SK-N-DZ (cell line): ENCODE measurements around the gene VCX2. TPM values are rescaled to one million over a fixed set of nuclear protein-coding genes. Genes with fewer than 3 reads are reported as not detected.
"Not testable (repeated sequence)": the region's sequence is repeated elsewhere in the genome, so short reads cannot be mapped to it uniquely, and the experiment has no call there.

Source experiments
- DNase-seq: peaks from one replicate; pipeline ENCODE4 v3.0.0-alpha.2; 2015; ENCODE audit warnings: low spot score
- polyA plus RNA-seq, 2 experiments: library from polyadenylated mRNA; depleted of rRNA; stranded (reverse); fragments of >200 nt; gene quantifications; 2 replicates each; pipeline ENCODE4 v1.2.3, GENCODE V29; 2014

VCX2 gene
- not detected in 2 replicates for polyA plus RNA-seq (2014; cell fraction: cytosol; rRNA removed)
- polyA plus RNA-seq (2014; cell fraction: nucleus; rRNA removed): not detected in 2 replicates

DNA sequence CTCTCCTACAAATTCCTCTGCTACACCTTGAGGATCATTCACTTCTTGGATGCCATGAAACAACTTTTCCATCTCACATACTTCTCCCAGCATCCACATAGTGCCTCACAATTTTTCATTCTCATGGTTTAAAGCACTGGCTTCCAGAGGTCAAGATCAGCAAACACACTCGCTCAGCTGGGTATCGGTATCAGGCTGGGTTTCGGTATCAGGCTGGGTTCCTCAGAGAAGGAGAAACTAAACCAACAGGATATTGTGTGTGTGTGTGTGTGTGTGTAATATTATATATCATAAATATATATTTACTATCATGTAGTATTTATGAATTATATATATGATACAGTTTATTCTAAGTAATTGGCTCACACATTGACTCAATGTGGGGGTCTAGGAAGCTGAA lies at the start of gene VCX2:
Gene VCX2 (minus strand): TSS at position 99 of the 400 bp plus-strand sequence. CDS start 624 bp downstream, outside the sequence.
- not testable (repeated sequence) for DNase-seq

DNA sequence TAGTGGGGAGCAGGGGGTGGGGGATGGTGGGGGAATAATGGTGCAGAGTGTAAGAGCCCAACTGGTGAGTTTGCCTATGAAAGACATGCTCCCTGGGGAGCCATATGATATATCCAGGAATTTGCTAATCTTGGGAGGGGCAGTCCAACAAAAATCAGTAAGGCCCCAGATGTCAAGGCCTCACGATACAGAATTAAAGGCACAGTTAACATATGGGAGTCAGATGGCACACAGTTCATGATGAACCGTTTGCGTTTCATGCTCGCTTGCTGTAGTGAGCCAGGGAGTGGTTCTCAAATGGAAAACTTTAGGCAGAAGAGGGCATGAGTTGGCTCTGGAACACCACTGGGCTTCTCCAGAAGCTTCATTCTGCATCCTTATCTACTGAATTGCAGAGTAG lies 33.9 kb upstream of the VCX2 start:
- no peak for DNase-seq

DNA sequence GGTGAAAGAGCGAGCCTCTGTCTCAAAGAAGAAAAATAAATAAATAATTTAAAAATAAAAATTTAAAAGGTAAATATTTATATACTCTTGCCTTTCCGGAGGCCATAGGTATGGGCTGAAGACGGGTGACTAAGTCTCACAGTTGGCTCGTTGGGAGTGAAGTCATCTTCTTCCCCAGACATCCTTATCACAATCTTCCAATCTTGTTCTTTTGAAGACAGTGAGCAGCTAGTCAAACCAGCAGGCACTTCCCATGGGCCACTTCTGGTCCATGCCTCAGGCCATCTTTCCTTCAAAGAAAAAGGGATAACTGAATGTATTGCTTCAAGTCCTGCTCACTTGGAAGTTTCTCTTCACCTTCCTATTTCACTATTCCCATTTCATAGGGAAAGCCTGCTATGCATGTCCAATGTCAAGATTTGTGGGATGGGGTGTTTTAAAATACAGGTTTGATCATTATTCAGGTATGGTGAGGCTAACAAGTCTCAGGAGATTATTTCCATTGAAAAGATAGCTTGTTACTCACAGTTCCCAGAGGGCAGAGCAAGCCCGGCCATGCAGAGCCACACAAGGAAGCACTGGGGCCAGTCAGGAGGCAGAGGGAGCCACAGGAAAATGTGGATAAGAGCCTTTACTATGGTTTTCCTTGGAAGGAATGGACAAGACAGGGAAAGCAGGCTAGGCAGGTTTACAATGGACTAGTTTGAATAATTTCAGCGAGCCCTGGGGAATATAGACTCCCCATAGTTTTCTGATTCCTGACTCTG lies 33.3 kb upstream of the VCX2 start:
- no peak for DNase-seq

DNA sequence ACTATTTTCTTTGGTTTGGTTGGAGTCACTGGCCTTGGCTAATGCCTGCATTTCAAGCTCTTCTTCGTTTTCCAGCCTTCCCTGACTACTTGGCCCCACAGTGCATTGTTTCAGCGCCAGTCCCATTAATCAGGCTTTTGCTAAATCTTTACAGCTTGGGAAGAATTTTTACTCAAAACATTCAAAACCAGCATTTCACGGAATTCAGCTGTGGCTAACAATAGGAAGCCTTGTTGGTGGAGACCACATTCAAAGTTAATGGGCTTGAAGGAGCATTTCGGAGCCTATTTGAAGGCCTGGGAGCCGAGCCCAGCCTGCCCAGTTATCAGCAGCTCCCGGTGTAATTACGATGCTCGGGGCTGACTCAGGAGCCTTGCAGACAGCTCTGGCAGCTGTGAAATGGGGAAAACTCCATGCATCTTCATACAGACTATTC lies 30.8 kb upstream of the VCX2 start:
- DNase-seq: no peak

DNA sequence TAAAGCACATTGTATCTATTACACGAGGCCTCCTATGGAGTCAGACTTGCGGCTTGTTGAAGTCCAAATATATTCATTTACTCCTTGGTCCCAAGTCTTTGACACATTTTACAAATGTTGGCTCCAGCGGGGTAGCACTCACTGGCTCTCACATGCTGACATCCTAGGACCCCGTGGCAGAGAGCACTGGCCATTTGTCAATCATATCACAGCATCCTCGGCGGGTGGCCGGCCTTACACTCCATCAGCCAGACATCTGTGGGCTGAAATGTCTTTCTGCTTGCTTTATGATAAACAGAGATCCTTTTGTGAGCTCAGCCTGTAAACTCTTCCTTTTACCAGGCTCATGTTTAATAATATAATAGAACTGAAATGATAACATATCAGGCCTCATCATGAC lies 25.7 kb upstream of the VCX2 start:
- peak; percentile 1 for DNase-seq

DNA sequence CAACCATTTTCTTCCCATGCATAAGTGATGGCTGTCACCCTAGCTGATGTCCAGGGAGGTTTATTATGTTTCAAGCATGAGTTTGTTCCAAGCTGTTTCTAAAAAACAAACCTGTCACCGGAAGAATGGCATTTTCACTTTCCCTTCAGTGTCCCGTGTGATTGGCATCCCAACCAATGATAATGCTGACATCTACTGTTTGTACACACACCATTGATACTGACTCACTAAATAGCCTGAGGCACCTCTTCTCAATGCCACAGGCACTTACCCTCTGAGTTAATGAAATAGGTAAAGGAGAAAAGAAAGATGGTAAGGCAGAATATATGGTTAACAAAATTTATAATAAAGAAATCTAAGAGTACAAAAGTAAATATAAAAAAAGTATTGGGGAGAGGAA lies 23.1 kb upstream of the VCX2 start:
- DNase-seq: no peak

DNA sequence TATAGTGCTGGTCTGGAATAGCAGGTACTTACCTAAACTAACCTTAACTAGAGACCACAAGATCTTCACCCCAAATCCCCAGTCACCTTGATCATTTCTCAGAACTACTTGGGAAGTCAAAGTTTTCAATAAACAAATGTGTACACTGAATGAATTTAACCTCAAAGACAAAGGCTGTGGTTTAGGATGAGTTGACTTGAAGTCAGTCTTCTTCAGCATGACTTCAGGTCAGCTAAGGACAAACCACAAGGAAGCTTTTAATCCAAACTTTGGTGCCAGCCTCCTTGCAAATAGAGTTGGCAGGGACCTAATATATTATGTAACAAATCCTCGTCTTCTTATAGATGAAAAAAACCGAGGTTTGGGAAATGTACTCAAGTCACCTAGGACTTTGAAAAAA lies 21.2 kb upstream of the VCX2 start:
- no peak for DNase-seq

DNA sequence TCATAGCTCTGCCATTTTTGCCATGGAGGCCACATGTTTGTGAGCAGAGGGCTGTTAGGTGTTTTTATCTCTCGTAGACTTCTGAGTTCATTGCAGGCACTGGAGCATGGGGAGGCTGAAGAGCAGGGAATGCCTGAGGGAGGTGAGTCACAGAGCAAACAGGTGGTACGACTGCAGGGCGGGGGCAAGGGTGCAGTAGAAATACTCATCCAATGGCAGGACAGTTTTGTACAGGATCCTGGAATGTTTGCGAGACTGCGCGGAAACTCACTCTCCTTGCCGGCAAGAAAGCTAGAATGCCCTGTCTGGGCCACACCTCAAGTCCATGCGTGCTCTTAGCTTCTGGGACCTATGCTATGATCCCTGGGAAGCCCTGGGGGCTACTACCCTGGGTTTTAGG lies 20.0 kb upstream of the VCX2 start:
- DNase-seq: no peak

DNA sequence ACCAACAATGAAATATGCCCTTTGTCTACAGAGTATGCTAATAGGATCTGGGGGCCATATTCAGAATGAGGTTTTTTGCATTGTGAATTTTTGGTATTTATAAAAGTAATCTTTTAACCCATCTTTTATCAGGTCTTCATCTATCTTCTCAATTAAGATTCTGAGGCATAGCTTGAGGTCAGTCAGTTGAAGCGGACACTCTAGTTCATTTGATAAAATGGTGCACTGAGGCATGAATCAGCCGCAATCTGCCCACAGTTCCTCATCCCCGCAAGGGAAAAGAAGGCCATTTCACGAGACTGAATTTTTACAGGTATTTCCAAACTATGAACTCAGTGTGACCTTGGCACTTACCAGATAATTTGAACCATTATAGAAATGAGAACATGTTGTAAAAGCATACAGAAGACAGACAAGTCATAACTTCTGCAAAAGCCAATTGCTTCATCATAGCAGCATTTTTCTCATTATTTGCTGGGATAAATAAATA lies 19.3 kb upstream of the VCX2 start:
- DNase-seq: no peak

DNA sequence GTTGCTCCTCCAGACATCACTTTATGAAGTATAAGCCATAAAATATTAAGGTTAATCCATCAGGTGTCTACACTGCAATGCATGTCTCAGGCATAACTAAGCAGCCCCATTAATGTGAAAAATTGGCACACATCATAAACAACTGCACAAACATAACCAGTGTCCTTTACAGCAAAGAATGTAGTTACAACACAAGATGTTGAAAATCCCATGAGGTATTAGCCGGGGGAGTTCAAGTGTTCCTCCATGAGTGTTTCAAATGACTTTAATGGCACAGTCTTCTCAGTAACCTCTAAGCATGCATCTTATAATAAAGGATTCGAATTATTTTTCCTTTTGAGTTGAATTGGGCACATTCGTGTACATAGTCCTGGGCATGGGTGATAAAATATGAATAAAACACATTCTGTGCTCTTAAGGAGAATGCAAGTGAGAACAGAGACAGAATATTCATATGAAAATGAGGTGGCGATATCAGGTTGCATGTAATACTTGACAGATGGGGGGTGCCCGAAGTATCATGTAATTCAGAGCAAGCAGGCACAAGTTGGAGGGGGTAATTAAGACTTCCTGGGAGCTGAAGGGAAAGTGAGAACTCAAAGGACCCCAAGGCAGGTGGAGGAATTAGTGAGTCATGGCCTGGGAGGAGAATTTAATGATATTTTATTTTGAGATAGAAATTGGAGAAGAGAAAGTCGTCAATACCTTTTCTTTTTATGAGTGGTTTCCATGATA lies 18.2 kb upstream of the VCX2 start:
- no peak for DNase-seq

DNA sequence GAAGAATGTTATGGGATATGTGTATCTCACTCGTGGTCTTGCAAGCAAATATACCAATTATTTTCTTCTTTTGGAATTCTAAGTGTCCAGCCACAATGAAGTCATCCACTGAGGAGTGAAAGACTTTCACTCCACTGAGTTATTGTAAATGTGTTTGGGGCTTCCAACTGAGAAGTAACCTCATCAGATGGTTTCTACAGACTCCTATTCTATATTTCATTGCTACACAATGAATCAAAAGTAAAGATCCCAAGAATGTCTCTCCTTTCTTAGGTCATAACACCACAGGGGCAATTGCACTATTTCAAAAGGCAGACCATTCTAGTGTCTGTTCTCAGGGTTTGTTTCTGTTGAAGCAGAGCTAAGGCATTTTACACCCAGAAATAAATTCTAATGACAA lies 12.3 kb upstream of the VCX2 start:
- DNase-seq: no peak

DNA sequence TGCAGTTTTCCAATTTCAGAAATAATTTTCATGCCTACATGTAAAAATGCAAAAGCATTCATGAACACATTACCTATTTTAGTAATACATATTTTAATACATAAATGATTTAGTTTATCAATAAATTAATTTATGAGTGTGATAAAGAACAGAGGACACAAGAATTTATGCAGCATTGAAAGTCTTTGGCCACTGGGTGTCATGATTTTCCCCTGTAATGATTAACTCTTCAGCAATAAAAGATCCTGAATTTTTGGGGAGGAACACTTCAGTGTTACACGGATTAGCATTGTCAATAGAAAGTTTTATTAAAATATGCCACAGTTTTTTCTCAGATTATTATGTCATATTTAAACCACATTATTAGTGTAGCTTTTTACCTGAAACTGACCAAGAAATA lies 8.6 kb upstream of the VCX2 start:
- DNase-seq: no peak

DNA sequence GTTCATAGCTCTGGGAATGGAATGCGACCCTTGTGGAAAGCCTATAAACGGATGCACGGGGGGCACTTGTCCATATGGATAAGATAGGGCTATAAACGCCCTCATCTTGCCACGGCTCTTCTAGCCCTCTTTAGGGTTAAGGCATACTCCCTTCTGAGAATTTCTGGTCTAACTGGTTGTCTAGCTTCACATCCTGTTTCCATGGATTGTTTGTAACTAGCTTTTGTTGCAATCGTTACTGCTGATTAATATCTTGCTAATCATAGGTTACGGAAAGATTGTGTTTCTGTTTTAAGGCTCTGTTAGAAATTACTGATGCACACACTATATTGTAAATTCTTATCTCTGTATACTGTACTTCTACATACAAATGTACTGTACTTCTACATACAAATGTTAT lies 17.1 kb downstream of the VCX2 start:
- DNase-seq: not testable (repeated sequence)

DNA sequence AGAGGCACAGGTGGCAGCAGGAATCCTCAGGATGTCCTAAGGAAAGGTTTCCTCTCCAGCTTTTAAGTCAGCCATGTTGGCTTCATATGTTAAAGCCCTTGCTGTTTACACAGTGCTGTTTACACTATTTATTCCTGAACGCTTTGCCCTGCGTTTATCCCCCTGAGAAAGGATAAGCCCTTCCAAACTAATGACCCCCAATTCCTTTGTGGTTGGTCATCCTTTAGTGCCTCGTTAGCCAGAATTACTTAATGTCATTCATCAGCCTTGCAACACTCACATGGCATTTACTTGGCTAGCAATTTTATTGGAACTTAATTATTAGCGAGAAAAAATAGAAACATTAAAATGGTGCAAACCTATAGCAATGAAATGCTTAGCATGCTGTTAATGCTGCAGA lies 23.8 kb downstream of the VCX2 start:
- no peak for DNase-seq

DNA sequence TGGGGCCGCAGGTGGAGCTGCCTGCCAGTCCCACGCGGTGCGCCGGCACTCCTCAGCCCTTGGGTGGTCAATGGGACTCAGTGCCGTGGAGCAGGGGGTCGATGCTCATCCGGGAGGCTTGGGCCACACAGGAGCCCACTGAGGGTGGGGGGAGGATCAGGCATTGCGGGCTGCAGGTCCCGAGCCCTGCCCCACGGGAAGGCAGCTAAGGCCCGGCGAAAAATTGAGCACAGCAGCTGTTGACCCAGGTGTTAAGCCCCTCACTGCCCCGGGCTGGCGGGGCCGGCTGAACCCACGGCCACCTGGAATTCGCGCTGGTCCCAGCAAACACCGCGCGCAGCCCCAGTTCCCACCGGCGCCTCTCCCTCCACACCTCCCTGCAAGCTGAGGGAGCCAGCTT lies 26.1 kb downstream of the VCX2 start:
- no peak for DNase-seq

DNA sequence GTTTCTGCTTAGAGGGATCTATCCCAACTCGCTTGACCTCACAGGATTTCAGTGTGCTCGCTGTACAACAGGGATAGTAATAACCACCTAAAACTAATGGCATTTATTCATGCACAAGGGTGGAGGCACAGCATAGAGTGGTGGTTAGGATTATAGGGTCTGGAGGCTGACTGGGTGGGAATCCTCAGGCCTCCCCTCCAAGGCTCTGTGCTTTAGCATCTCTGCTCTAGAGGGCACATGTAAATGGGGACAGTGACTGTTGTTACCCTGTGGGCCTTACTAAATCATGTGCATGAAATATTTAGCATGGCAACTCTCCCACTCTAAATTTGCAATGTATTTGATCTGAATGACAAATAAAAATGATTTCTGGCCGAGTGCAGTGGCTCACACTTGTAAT lies 29.2 kb downstream of the VCX2 start:
- DNase-seq: no peak

DNA sequence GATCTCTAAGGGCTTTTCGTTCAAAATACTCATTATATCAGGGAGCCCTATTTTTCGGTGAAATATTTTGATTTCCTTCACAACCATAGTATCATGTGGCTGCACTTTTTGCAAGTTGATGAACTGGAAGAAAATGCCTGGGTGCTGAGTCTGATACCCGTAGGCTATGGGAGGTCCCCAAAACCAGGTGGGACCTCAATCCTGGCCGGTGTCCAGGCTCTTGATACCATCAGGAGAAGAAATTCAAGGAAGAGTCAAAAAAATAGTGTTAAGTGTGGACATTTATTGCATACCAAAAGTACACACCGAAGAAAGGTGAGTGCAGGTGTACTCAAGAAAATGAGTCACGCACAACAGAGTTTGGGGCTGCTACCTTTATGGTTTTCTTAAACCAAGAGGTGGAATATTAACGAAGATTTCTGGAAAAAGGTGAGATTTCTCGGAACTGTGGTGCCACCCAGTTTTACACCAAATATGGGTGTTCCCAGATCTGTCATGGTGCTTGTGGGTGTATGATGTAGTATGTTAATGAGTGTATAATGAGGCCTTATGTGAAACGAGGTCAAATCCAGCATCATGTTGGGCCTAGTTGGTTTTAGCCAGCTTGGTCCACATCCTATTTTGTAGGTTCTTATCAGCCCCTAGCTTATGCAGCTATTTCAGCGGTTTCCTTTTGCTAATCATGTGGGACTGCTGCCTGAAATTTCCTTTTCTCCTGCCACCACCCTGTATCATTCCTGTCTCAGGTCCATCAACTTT lies 29.9 kb downstream of the VCX2 start:
- no peak for DNase-seq

DNA sequence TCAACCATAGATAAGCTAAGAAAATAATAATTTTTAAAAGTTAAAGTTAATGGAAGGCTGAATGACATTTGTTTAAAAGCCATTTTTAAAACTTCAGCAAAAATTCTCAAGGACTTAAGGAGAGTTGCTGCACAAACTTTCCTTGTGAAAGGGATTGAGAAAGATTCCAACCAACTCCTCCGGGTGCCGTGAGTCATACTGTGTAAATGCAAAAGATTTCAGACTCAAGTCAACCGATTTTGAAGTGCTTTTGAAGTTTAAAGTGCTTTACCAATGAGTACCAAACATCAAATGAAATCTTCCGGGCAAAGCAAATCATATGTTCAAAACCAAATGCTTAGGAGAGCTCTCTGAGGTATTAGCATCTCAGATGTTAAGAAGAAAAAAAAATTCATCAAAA lies 31.4 kb downstream of the VCX2 start:
- DNase-seq: no peak

DNA sequence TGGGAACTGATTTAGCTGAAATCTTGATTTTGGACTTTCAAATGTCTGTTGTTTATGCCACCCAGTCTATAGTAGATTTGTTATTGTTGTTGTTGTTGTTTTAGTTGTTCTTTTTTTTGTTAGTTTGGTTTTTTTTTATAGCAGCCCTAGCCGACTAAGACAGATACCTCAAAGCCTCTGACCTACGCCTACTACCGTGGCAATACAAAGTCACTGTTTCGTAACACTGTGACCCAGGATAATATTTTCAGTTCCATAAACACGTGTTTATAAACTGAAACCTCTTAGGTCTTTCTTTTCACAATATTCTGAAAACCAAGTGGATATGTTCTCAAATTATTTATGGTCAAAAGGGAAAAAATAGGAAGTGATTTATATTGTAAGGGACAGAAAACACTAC lies 32.8 kb downstream of the VCX2 start:
- no peak for DNase-seq

DNA sequence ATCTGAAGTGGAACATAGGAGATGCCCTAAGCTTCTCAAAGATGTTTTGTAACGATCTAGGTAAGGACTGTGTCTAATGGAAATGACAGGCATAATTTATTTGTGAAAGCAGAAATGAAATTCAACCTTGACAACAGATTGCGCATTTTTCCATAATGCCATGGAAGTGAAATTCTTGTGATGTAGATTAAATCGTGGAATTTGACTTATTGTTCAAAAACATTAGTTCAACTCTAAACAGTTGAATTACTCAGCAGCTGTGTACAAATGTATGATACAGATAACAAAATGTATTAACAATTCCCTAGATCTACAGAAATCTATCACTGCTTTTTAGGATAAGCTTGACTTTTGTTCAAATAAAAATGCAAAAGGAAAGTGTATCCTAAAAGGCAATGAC lies 44.4 kb downstream of the VCX2 start:
- DNase-seq: no peak

DNA sequence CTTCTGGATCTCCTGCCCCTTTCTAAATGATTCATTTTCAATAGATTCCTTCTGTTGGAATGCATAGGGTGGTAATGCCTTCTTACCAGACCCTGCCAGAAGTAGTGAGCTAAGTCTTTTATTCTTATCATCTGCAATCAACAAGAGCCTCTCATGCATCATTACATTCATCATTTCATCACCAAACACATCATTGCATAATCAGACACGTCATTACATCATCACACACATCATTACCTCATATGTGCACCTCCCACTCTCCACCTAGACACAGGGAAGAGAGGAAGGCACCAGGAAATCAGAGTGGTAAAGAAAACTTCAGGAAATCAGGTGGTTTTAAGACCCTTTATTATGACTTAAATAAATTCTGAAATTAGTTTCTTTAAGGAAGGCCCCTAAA lies 45.0 kb downstream of the VCX2 start:
- no peak for DNase-seq

DNA sequence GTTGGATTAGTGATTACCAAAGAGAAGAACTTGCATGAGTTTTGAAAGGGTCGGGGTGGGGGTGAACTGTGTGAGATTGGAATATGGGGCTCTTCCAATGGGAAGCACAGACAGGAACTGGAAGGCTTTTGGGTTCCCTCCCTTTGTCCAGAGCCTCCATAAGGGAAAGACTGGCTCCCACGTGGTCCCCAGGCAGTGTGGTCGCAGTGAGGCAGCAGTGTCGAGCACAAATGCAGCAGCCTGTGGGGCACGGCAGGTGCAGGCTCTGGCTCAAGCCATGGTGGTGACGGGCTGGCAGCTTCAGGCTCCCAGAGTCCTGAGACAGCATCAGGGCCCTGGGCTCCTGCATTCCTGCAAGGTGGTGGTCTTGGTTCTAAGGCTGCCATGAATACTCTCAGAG lies 45.5 kb downstream of the VCX2 start:
- no peak for DNase-seq
